OCI-LY3 (cell line): ENCODE results near the gene CGA.
"Not testable (repeated sequence)": the region's sequence is repeated elsewhere in the genome, so short reads cannot be mapped to it uniquely, and the experiment has no call there.

Experiments
- H2AFZ ChIP-seq: fragments of 200-600, 300-600 bp; shearing (Covaris generic); 2 replicates; pipeline ENCODE4 v1.6.0; 2014; ENCODE audit warnings: antibody characterized with exemption, low read depth, low read length
- H3K27ac ChIP-seq: fragments of 200-600, 300-600 bp; sonication (generic); 2 replicates; pipeline ENCODE4 v1.5.1; 2014; ENCODE audit warnings: mild to moderate bottlenecking, low read length, moderate library complexity, mixed read lengths
- H3K27me3 ChIP-seq: fragments of 200-600, 300-600 bp; sonication (generic); 2 replicates; pipeline ENCODE4 v1.6.1; 2014; ENCODE audit warnings: low read depth, low read length, mixed read lengths
- H3K36me3 ChIP-seq: fragments of 200-600, 300-600 bp; sonication (generic); replicated peaks from 2 replicates; pipeline ENCODE3; 2014; ENCODE audit warnings: low read depth, low read length, mixed read lengths
- H3K4me1 ChIP-seq: fragments of 300-600, 200-600 bp; sonication (generic); 2 replicates; pipeline ENCODE4 v1.6.1; 2014; ENCODE audit warnings: low read length, mixed read lengths
- H3K4me2 ChIP-seq: fragments of 200-600, 300-600 bp; sonication (generic); 2 replicates; pipeline ENCODE4 v1.6.1; 2014; ENCODE audit warnings: low read length, mixed read lengths
- H3K4me3 ChIP-seq: fragments of 300-600, 200-600 bp; sonication (generic); 2 replicates; pipeline ENCODE4 v1.5.1; 2014; ENCODE audit warnings: antibody characterized with exemption, mild to moderate bottlenecking, low read length, moderate library complexity
- H3K79me2 ChIP-seq: fragments of 300-600, 200-600 bp; shearing (Covaris generic); 2 replicates; pipeline ENCODE4 v1.6.1; 2014; ENCODE audit warnings: mild to moderate bottlenecking, low read length, mixed read lengths
- H3K9ac ChIP-seq: fragments of 300-600, 200-600 bp; shearing (Covaris generic); 2 replicates; pipeline ENCODE4 v1.6.0; 2014; ENCODE audit warnings: mild to moderate bottlenecking, low read length, moderate library complexity
- H3K9me3 ChIP-seq: fragments of 200-600, 300-600 bp; shearing (Covaris generic); 2 replicates; pipeline ENCODE4 v1.6.1; 2014; ENCODE audit warnings: low read length, mixed read lengths; ENCODE audit not compliant: insufficient read depth
- H4K20me1 ChIP-seq: fragments of 200-600, 300-600 bp; sonication (generic); 2 replicates; pipeline ENCODE4 v1.6.1; 2016; ENCODE audit warnings: low read length, mixed read lengths; ENCODE audit not compliant: insufficient read depth
- EZH2phosphoT487 ChIP-seq: fragments of 200-600 bp; shearing (Covaris generic); IDR thresholded peaks from 2 replicates; pipeline ENCODE4 v1.6.1; 2018; ENCODE audit warnings: antibody characterized with exemption, mixed run types, low read depth
- TF ChIP-seq, protein P1 (sequence below): fragments of 200-600, 300-600 bp; sonication (generic); IDR thresholded peaks from 2 replicates; pipeline ENCODE4 v1.5.1; 2014; ENCODE audit warnings: antibody characterized with exemption, low read length, low read depth

The CGA gene

DNA sequence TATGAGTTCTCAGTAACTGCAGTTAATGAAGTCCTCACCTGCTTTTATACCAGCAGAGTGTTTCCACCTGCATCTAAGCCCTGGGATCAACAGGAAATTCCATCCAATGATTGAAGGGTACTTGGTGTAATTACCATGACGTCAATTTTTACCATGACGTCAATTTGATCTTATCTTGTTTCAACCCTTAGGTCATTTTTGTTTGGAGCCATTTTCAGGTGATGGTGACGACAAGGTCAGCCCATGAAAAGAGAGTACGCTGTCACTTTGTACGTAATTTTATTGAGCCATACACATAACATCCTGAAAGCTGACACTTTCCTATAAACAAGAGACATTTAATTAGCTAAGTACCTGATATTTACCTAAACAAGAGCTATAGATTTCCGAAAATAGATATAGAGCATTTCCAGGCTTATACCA is at the start of gene CGA:
Gene CGA, minus strand, starts transcription at position 20 of the 423 bp plus-strand sequence. CDS start 6,906 bp downstream, outside the sequence.
- Histone ChIP-seq H3K27me3 (no peaks in the 10 kb centered on the region), H3K79me2 (no peaks in the 10 kb centered on the region), H3K4me3 (no peak within 1 kb of the TSS), H3K9ac (no peak within 1 kb of the TSS), H4K20me1 (no peaks in the 10 kb centered on the region), H3K9me3 (no peaks in the 10 kb centered on the region), H2AFZ (no peak within 1 kb of the TSS), H3K4me1 (no peaks in the 10 kb centered on the region), H3K36me3 (no peaks in the 10 kb centered on the region), H3K4me2 (no peak within 1 kb of the TSS), H3K27ac (no peak within 1 kb of the TSS)
- TF ChIP-seq, protein P1, sequence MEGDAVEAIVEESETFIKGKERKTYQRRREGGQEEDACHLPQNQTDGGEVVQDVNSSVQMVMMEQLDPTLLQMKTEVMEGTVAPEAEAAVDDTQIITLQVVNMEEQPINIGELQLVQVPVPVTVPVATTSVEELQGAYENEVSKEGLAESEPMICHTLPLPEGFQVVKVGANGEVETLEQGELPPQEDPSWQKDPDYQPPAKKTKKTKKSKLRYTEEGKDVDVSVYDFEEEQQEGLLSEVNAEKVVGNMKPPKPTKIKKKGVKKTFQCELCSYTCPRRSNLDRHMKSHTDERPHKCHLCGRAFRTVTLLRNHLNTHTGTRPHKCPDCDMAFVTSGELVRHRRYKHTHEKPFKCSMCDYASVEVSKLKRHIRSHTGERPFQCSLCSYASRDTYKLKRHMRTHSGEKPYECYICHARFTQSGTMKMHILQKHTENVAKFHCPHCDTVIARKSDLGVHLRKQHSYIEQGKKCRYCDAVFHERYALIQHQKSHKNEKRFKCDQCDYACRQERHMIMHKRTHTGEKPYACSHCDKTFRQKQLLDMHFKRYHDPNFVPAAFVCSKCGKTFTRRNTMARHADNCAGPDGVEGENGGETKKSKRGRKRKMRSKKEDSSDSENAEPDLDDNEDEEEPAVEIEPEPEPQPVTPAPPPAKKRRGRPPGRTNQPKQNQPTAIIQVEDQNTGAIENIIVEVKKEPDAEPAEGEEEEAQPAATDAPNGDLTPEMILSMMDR = no peak
- no peak for TF ChIP-seq EZH2phosphoT487

DNA sequence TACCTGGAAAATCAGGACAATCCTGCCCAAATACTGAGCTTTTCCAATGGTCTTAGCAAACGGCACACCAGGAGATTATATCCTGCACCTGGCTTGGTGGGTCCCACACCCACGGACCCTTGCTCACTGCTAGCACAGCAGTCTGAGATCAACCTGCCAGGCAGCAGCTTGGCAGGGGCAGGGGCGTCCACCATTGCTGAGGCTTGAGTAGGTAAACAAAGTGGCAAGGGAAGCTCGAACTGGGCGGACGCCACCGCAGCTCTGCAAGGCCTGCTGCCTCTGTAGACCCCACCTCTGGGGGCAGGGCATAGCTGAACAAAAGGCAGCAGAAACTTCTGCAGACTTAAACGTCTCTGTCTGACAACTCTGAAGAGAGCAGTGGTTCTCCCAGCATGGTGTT is 45.0 kb upstream of the CGA start:
- H3K9me3 ChIP-seq, H3K27ac ChIP-seq, H3K4me2 ChIP-seq, H3K36me3 ChIP-seq, H3K79me2 ChIP-seq, H3K27me3 ChIP-seq, H3K4me3 ChIP-seq, H3K9ac ChIP-seq, H3K4me1 ChIP-seq, H2AFZ ChIP-seq, H4K20me1 ChIP-seq: not testable (repeated sequence)

DNA sequence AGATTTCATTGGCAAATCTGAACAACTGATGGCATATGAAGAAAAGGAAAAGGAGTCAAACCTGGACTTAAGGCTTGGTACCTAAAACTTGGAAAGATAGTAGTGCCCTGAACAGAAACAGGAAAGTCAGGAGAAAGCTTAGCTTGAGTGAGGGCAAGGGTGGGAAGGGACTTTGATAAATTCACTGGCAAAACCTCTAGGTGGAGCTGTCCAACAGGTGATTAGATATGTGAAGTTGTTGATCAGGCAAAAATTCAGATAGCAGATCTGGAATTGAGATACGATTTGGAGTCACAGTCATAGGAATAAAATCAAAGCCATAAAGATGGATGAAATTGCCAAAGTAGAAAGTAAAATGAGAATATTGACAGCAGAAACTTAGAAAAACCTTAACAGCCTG is 44.3 kb upstream of the CGA start:
- no peaks in the 10 kb centered on the region for H3K79me2 ChIP-seq
- H3K27me3 ChIP-seq = no peaks in the 10 kb centered on the region
- H3K9me3 ChIP-seq = no peaks in the 10 kb centered on the region
- H3K27ac ChIP-seq = no peak overlapping the region
- H3K36me3 ChIP-seq = no peaks in the 10 kb centered on the region
- H3K4me3 ChIP-seq = no peak overlapping the region
- no peaks in the 10 kb centered on the region for H3K4me1 ChIP-seq
- H4K20me1 ChIP-seq = no peaks in the 10 kb centered on the region
- H2AFZ ChIP-seq = no peak overlapping the region
- TF ChIP-seq EZH2phosphoT487 = no peak
- TF ChIP-seq, protein P1 = peak; percentile 68
- H3K4me2 ChIP-seq = 0 out of 2 replicates have a peak overlapping the region, but pooled peaks have one; percentile 16
- H3K9ac ChIP-seq = no peak overlapping the region

DNA sequence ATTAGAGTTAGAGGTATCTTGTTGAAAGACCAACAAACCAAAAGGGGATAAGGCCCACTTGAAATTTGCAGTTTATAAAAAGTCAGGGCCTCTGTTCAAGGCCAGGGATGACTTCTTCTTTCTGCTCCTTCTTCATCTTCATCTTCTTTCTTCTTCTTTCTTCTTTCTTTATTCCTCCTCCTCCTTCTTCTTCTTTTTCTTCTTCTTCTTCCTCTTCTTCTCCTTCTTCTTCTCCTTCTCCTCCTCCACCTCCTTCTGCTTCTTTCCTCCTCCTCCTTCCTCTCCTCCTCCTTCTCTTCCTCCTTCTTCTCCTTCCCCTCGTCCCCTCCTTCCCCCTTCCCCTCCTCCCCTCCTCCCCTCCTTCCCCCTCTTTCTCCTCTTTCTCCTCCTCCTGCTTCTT is 42.1 kb upstream of the CGA start:
- no peak for TF ChIP-seq EZH2phosphoT487
- TF ChIP-seq, protein P1 = no peak
- Histone ChIP-seq H3K9ac (no peak overlapping the region), H2AFZ (no peak overlapping the region), H3K4me3 (no peak overlapping the region), H4K20me1 (no peaks in the 10 kb centered on the region), H3K79me2 (no peaks in the 10 kb centered on the region), H3K4me1 (no peaks in the 10 kb centered on the region), H3K4me2 (no peak overlapping the region), H3K27ac (no peak overlapping the region), H3K27me3 (no peaks in the 10 kb centered on the region), H3K9me3 (no peaks in the 10 kb centered on the region), H3K36me3 (no peaks in the 10 kb centered on the region)

DNA sequence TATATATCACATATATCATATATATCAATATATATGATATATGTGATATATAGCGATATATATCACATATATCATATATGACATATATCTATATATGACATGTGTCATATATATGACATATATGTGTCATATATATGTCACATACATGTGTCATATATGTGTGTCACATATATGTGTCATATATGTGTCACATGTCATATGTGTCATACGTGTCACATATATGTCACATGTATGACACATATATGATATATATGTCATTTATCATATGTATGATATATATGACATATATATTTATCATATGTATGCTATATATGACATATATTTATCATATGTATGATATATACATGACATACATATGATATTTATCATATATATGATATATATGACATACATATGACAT is 32.8 kb upstream of the CGA start:
- H3K9me3 ChIP-seq = no peaks in the 10 kb centered on the region
- TF ChIP-seq, protein P1 = no peak
- TF ChIP-seq EZH2phosphoT487 = no peak
- H3K27ac ChIP-seq = no peak overlapping the region
- no peaks in the 10 kb centered on the region for H3K79me2 ChIP-seq
- peaks cover 27% of the 10 kb centered on the region for H3K4me1 ChIP-seq
- no peaks in the 10 kb centered on the region for H3K36me3 ChIP-seq
- H2AFZ ChIP-seq = no peak overlapping the region
- no peak overlapping the region for H3K9ac ChIP-seq
- no peaks in the 10 kb centered on the region for H4K20me1 ChIP-seq
- H3K4me2 ChIP-seq = no peak overlapping the region
- H3K4me3 ChIP-seq = no peak overlapping the region
- no peaks in the 10 kb centered on the region for H3K27me3 ChIP-seq
